Activated effector memory CD4-positive, alpha-beta T cell treated with anti-CD3 and anti-CD28 coated beads, Interleukin-2, amount 50 U/mL, for 16 hours (primary cell): ENCODE measurements around the gene DLG3.
A peak's percentile ranks its signal among the peaks of the same experiment; 100 is the strongest.
"Not testable (repeated sequence)": the region's sequence is repeated elsewhere in the genome, so short reads cannot be mapped to it uniquely, and the experiment has no call there.

Source experiments
- DNase-seq: peaks from one replicate; pipeline ENCODE4 v3.0.0-alpha.2; 2020

DLG3 gene

DNA sequence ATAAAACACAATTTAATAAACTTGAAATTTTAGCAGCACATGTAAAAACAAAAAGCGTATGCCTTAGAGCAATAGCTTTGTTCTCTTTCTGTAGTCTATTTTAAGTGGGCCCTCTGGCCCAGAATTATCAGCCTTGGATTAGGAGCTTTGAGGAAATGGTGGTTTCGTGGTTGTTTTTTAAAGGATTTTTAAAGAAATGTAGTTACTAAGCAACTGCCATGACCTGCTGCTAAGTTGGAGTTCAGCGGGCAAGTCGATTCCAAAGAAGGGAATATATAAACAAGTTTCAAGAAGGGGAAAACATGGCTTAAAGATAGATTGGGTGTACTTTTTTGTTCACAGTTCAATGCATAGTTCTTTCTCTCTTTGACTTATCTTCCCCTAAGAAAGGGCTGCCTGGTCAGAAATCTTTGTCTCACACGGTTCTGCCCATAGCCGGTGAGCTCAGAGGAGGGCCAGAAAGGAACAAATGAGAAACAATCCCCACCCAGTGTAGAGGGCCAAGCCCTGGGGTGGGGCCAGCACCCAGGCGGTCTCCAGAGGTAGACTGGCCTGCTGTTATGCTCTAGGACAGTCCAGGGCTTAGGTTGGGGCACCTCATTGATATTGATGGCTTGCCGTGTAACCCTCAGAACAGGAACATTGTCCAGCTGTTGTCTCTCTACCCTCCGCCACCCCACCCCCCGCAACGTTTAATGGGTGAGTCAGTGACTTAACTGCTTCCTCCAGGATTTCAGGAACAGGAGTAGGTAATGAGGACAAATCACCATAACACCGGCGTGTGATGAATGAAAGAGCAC lies 32.5 kb downstream of the DLG3 start:
- no peak for DNase-seq

- no peak for DNase-seq
Observed at GRCh38 chrX:70477734-70478075, 33.1 kb downstream of the DLG3 start.

DNA sequence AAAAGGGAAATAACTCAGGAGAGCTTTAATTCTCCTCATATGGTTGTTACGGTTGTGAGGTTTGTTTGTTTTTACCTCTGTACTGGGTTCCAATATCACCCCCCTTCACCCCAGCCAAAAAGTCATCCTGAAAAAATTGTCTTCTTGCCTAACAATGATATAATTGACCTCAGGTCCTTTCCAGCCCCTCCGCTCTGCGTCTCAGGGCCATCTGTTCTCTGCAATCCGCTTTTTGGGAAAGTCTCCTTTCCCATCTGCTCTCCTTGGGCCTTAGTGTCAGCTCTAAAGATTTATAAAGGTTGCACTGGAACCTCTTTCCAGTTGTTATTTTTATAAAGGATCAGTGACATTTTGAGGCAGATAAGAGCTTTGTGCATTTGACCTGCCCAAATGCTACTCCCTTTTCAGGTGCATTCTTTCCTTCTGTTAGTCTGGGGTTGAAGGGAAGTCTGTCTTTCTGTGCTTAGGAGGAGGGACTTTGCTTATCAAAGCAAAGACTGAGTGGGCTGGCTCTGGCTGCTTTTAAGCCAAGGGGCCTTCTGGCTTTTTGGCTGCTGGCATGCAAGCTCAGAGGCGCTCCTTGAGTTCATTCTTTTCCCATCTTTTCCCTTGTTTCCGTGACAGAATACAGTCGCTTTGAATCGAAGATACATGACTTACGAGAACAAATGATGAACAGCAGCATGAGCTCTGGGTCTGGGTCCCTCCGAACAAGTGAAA lies 34.1 kb downstream of the DLG3 start:
- no peak for DNase-seq

DNA sequence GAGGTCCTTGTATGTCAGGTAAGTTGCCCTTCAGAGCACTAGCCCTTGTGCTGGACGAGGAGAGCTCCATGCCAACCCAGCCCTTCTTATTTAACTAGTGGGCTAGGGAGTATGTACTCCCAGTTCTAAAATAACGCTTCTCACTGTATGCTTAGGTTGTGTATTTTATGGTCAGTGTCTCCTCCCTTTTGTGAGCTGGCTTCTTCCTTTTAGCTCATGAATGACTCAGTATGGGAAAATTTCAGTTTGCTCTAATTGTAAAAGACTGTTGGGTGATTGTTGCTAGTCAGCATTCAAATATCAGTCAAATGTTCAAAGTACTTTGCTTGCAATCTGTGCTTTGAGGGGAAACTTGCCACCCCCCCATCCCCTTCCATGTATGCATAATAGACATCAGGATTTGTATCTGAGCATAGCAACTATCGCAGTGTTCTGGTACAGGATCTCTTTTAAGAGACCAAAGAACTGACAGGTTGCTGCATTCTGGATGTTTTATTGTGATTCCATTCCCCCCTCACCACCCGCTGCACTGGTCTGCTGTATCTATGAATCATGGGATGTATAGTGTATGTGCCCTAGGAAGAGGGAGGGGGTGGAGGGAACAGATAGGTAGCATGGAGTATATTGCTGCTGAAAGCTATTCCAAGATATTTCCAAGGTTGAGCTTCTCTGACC lies 34.7 kb downstream of the DLG3 start:
- no peak for DNase-seq

- no peak for DNase-seq
Observed at GRCh38 chrX:70479922-70480659, 35.5 kb downstream of the DLG3 start.

DNA sequence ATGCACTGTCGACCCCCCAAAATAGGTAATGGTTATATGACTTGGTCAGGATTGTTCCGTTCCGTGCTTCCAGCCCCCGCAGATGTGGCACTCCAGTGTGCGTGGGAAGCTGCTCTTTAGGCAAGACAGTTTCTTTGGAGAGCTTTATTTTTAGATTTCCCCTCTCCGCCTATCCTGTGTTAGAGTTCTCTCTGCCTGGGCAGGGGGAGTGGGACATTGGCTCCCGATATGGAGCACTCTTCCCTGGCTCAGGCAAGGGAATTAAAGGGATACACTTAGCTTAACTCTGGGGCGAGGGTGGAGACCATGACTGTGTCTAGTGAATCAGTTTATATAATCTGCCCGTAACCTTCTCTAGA lies 36.0 kb downstream of the DLG3 start:
- DNase-seq: no peak

DNA sequence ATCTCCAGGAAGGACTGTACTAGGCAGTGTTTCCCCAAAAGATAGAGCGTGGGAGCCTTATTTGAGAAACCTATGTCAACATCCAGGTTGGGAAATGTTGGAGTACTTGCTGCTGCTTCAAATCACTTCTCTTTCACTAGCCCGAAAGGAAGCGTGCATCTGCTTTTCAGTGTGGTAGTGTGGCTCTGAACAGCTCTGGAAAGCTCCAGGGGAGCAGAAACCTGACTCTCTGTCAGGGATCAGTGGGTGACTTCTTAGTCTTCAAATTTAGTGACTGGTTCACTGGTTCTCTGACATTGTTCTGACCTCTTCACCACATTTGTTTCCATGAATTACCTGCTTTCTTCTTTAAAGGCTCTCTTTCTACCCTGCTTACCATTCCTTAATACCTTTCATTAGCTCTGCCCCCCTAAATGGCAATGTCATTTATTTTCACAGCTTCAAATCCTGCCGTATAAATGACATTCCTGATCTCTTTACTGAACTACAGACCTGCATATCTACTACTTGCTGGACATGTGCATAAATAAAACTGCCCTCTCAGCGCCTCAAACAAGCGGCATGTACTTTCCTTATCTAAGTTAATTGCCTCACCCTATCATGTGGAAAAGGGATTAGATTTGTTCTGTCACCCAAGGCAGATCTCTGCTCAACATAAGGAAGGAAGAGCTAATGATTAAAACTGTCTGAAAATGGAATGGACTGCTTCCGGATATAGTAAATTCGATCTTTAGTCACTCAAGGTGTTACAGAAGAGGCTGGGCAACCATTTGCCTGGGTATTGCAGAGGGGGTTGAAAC lies 37.0 kb downstream of the DLG3 start:
- DNase-seq: no peak

- DNase-seq: no peak
Observed at GRCh38 chrX:70482300-70482699, 37.7 kb downstream of the DLG3 start.

DNA sequence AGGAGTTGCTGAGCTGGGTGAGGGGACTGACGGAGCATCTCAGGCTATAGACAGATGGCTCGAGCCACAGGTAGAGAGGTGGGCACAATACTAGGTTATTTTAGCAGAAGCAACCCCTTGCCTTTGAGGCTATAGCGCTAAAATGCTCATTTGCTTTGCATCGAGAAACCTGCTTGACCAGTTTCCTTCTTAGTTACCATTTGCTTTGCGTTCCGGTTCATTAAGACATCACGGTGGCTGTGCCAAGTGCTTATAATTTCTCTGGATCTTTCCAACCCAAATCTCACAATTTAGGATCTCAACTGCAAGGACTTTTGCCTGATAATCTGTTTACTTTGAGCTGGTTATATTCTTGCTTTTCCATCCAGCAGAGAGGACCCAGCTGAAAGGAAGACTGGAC lies 40.8 kb downstream of the DLG3 start:
- DNase-seq: no peak

DNA sequence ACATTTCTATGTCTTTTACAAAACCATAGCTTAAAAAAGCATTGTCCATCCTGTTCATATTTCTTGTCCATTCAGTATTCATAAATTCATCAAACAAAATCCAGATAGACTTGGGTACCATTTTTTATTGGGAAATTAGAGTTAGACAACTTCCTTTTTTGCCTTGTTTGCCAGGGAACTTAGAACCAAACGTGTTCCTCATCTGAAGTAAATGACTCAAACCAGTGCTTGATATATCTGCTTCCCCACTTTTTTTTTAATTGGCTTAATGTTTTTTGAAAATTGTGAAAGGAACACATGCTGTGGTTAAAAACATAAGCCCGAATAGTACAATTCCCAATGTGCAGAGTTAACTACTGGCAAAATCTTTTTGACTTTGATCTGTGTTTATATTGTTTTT lies 44.2 kb downstream of the DLG3 start:
- no peak for DNase-seq

DNA sequence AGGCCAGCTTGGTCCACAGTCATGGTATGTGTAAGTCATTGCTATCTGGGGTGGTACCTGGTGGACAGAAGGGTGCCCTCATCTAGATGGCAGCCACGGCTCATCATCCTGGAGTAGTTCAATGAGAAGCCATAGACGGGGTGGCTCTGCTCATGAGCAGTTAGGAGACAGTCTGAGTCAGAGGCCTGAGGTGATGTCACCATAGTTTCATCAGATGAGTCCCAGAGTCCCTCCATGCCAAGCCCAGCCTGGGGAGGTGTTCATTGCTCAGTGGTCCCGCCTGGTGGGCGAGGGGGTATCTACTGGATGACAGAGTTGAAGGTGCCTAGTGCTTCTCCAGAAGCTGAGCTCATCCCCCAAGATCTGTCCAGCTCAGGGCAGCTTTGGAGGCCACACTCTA lies 49.8 kb downstream of the DLG3 start:
- DNase-seq: no peak

DNA sequence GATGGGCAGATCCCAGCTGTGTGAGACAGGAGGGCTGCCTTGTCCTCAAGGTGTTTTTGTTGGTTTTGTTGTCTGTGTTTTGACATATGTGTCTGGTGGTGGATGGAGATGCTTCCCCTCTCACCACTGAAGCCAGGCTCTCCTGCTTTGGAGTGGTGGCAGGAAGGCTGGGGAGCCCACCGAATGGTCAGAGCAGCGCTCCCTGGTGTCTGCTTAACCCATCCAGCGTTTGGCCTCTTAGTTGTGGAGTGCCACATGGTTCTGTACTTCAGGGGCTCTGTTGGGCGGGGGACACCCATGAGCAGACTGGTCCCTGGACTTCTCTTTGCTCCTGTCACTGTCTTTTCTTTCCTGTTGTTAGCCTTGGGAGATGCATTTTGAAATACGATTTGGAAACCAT lies 51.9 kb downstream of the DLG3 start:
- no peak for DNase-seq

DNA sequence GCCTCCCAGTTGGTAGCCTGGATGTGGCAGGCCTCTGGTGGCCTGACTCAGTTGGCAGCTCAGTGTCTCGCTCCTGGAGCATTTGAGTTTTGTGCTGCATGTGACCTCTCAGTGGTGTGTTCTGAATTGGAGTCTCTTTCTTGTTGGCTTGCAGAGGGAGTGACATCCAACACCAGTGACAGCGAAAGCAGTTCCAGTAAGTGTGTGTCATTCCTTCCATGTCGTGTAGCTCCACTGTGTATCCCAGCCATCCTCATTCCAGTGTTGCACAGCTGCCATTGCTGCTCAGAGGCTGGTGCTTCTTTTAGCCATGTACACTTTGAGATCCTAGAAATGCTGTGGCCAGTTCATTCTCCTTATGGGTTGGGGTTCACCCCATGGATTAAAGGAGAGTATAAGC lies 52.4 kb downstream of the DLG3 start:
- no peak for DNase-seq

- DNase-seq: no peak
Observed at GRCh38 chrX:70498129-70498528, 53.5 kb downstream of the DLG3 start.

GRCh38 chrX:70500826-70501225 lies 56.2 kb downstream of the DLG3 start:
- DNase-seq: no peak

DNA sequence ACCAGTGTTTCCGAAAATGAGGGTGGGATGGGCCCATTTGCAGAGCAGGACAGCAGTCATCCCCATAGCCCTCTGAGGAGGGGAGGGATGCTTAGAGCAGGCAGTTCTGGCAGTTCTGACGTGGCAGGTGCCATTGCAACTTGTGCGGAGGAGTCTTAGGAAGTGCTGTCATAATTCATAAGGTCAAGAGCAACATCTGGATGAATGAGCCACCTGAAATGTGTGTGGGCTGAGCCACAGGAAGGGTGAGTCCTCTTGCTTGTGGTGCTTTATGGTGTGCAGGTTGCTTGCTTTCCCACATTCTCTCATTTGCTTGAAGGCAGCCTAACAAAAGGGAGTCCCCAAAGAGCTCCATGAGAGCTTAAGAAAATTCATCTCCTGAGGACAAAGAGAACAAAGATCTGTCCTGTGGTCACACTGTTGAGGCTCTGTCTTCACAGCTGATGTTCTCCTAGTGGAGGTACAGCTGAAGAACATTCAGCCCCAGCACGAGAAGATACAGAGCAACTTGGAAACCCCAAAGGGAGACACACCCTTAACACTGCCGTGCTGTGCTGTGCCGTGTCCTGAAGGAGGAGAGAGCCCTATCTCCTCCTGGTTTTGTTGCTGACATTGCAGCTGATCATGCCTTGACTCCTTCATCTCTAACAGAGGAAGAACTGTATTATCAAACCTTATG lies 60.3 kb downstream of the DLG3 start:
- peak; percentile 63 for DNase-seq

DNA sequence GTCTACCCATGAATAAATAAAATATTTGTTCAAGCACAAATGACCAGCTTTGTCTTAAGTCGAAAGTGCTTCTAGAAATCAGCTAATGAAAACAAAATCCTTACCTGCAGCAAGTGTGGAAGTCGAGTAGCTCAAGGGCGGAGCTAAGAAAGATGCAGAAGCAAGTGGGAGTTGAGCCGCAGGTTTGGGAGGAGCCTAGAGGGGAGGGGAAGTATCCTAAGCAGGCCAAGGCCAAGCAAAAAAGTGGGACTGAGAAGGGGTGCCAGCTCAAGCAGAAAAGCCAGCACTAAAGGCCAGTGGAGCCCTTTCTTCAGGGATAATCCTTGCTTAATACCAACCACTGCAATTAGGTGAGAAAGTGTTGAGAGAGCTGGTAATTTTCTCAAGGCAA lies 60.8 kb downstream of the DLG3 start:
- DNase-seq: no peak

DNA sequence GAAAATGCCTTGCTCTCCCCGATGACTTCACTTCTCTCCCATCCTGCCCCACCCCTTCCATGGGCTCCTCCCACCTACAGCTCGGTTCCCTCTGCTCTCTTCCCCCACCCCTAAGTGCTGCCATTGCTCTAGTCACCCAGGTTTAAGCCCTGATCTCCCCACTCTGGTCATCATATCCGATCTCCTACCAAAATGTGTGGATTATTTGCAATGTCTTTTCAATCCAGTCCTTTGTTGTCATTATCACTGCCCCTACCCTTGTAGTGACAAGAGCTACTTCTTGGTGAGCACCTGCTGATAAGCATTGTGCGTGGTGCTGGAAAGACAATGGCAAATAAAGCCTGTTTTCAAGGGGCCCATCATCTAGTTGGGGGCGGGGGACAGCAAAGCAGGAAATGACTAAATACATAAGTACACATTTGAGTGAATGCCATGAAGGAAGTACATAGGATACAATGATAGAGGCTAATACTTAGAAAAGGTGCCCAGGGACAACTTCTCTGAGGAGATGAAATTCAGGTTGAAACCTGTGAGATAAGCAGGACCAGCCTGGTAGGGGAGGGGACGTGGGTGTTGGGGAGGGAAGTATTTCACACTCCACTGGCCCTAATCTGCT lies 63.8 kb downstream of the DLG3 start:
- no peak for DNase-seq

DNA sequence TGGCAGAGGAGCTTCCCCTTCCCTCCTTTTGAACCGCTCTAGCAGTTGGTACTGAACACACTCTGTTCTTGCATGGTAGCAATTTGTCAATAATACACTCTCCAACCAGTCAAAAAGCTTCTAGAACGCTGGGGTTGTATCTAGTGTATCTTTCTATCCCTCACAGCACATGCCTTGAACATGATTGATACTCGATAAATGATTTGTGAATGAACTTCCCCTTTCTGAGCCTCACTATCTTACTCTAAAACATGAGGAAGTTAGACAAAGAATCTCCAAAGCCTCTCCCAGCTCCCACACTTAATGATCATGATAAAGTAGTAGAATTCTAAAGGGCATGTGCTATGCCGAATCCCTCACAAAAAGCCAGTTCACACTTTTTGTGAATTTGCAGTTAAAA lies 64.4 kb downstream of the DLG3 start:
- no peak for DNase-seq

DNA sequence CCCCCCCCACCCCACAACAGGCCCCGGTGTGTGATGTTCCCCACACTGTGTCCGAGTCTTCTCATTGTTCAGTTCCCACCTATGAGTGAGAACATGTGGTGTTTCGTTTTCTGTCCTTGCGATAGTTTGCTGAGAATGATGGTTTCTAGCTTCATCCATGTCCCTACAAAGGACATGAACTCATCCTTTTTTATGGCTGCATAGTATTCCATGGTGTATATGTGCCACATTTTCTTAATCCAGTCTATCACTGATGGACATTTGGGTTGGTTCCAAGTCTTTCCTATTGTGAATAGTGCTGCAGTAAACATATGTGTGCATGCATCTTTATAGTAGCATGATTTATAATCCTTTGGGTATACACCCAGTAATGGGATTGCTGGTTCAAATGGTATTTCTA lies 70.6 kb downstream of the DLG3 start:
- DNase-seq: not testable (repeated sequence)

DNA sequence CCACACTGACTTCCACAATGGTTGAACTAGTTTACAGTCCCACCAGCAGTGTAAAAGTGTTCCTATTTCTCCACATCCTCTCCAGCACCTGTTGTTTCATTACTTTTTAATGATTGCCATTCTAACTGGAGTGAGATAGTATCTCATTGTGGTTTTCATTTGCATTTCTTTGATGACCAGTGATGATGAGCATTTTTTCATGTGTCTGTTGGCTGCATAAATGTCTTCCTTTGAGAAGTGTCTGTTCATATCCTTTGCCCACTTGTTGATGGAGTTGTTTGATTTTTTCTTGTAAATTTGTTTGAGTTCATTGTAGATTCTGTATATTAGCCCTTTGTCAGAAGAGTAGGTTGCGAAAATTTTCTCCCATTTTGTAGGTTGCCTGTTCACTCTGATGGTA lies 71.1 kb downstream of the DLG3 start:
- not testable (repeated sequence) for DNase-seq

DNA sequence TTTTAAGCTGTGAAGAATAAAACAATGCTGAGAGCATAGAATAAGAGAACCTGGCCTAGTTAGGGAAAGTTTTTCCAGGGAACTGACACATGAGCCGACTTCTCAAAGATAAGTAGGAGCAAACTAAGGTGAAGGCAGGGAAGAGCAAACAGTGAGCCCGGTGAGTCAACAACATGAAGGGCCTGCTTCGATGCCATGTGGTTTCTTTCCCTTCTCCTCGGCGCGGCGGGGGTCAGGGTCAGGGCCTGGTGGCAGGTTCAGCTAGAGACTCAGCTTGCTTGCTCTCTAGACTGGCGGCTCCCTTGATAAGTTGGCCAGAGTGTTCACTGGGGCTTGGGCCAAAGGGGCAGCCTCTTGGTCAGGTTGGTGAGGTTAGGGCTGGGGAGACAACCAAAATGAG lies 81.1 kb downstream of the DLG3 start:
- no peak for DNase-seq
